ENCODE measurements around the gene WDHD1.
"Not testable (repeated sequence)": the region's sequence is repeated elsewhere in the genome, so short reads cannot be mapped to it uniquely, and the experiment has no call there.

WDHD1 gene

GRCh38 chr14:54953609-54954008 lies 73.3 kb downstream of the WDHD1 start:
- peaks cover 26 to 46% of the 10 kb centered on the region in 2 donors for H3K36me3 Mint-ChIP-seq

GRCh38 chr14:54952803-54953202 lies 74.1 kb downstream of the WDHD1 start:
- H3K27ac Mint-ChIP-seq; H3K4me3 Mint-ChIP-seq; DNase-seq; H3K27me3 Mint-ChIP-seq; H3K4me1 Mint-ChIP-seq; ATAC-seq (replicated peaks); H3K9me3 Mint-ChIP-seq: not testable (repeated sequence)
- peaks cover 25 to 44% of the 10 kb centered on the region in 2 donors for H3K36me3 Mint-ChIP-seq

More at GRCh38 chr14:54953609-54954008, 73.3 kb downstream of the WDHD1 start:
- DNase-seq; ATAC-seq (replicated peaks); H3K27me3 Mint-ChIP-seq; H3K9me3 Mint-ChIP-seq; H3K4me3 Mint-ChIP-seq; H3K27ac Mint-ChIP-seq; H3K4me1 Mint-ChIP-seq: not testable (repeated sequence)

- no peak for DNase-seq
- Mint-ChIP-seq H3K4me1 (peaks cover 3 to 18% of the 10 kb centered on the region in 2 donors), H3K9me3 (no peaks in the 10 kb centered on the region)
These were observed 79.7 kb downstream of the WDHD1 start for GRCh38 chr14:54947230-54947629.

GRCh38 chr14:54946500-54946899 lies 80.4 kb downstream of the WDHD1 start:
- peaks cover 32 to 61% of the 10 kb centered on the region in 2 donors for H3K36me3 Mint-ChIP-seq
- no peak for ATAC-seq (replicated peaks)

More at GRCh38 chr14:54947230-54947629, 79.7 kb downstream of the WDHD1 start:
- H3K27ac Mint-ChIP-seq, result no peak overlapping the region
- ATAC-seq (replicated peaks), result no peak
- H3K36me3 Mint-ChIP-seq, result peaks cover 32 to 59% of the 10 kb centered on the region in 2 donors
- no peaks in the 10 kb centered on the region for H3K27me3 Mint-ChIP-seq
- H3K4me3 Mint-ChIP-seq, result no peak overlapping the region

GRCh38 chr14:54944737-54945391 lies 82.0 kb downstream of the WDHD1 start:
- Mint-ChIP-seq H3K4me3 (no peak overlapping the region), H3K27ac (no peak overlapping the region), H3K27me3 (no peaks in the 10 kb centered on the region), H3K9me3 (no peaks in the 10 kb centered on the region), H3K4me1 (peaks cover 3 to 18% of the 10 kb centered on the region in 2 donors), H3K36me3 (peaks cover 35 to 54% of the 10 kb centered on the region in 2 donors)
- DNase-seq (no peak), ATAC-seq (replicated peaks) (no peak)

More at GRCh38 chr14:54946500-54946899, 80.4 kb downstream of the WDHD1 start:
- H3K27me3 Mint-ChIP-seq, result no peaks in the 10 kb centered on the region
- H3K4me1 Mint-ChIP-seq, result peaks cover 3 to 18% of the 10 kb centered on the region in 2 donors
- H3K4me3 Mint-ChIP-seq, result no peak overlapping the region
- no peaks in the 10 kb centered on the region for H3K9me3 Mint-ChIP-seq
- DNase-seq, result no peak
- no peak overlapping the region for H3K27ac Mint-ChIP-seq

GRCh38 chr14:54942913-54943312 lies 84.0 kb downstream of the WDHD1 start:
- H3K4me3 Mint-ChIP-seq, result no peak overlapping the region
- H3K27me3 Mint-ChIP-seq, result no peaks in the 10 kb centered on the region
- ATAC-seq (replicated peaks) (no peak), DNase-seq (no peak)
- H3K27ac Mint-ChIP-seq, result no peak overlapping the region
- H3K4me1 Mint-ChIP-seq, result peaks cover 3 to 18% of the 10 kb centered on the region in 2 donors
- H3K36me3 Mint-ChIP-seq, result peaks cover 22 to 41% of the 10 kb centered on the region in 2 donors
- H3K9me3 Mint-ChIP-seq, result no peaks in the 10 kb centered on the region

GRCh38 chr14:54936816-54937215 lies 90.1 kb downstream of the WDHD1 start:
- H3K4me1 Mint-ChIP-seq, result no peaks in the 10 kb centered on the region
- ATAC-seq (replicated peaks), result no peak

GRCh38 chr14:54935958-54936357 lies 90.9 kb downstream of the WDHD1 start:
- no peak overlapping the region for H3K4me3 Mint-ChIP-seq
- H3K9me3 Mint-ChIP-seq, result no peaks in the 10 kb centered on the region
- no peaks in the 10 kb centered on the region for H3K27me3 Mint-ChIP-seq
- ATAC-seq (replicated peaks), result no peak
- DNase-seq, result no peak
- peaks cover 0 to 11% of the 10 kb centered on the region in 2 donors for H3K36me3 Mint-ChIP-seq
- no peak overlapping the region for H3K27ac Mint-ChIP-seq
- H3K4me1 Mint-ChIP-seq, result no peaks in the 10 kb centered on the region

More at GRCh38 chr14:54936816-54937215, 90.1 kb downstream of the WDHD1 start:
- Mint-ChIP-seq H3K9me3 (no peaks in the 10 kb centered on the region), H3K36me3 (peaks cover 2 to 14% of the 10 kb centered on the region in 2 donors), H3K27me3 (no peaks in the 10 kb centered on the region), H3K27ac (no peak overlapping the region), H3K4me3 (no peak overlapping the region)
- no peak for DNase-seq

- H3K36me3 Mint-ChIP-seq, result peaks cover 0 to 11% of the 10 kb centered on the region in 2 donors
- no peaks in the 10 kb centered on the region for H3K27me3 Mint-ChIP-seq
- no peaks in the 10 kb centered on the region for H3K4me1 Mint-ChIP-seq
- H3K4me3 Mint-ChIP-seq, result no peak overlapping the region
- ATAC-seq (replicated peaks) (no peak), DNase-seq (no peak)
- H3K9me3 Mint-ChIP-seq, result no peaks in the 10 kb centered on the region
- H3K27ac Mint-ChIP-seq, result no peak overlapping the region
These were observed 91.8 kb downstream of the WDHD1 start for GRCh38 chr14:54935100-54935499.

- Mint-ChIP-seq H3K36me3 (peaks cover 0 to 9% of the 10 kb centered on the region in 2 donors), H3K27me3 (no peaks in the 10 kb centered on the region)
- ATAC-seq (replicated peaks), result no peak
These were observed 93.9 kb downstream of the WDHD1 start for GRCh38 chr14:54933006-54933405.

GRCh38 chr14:54931598-54932340 lies 95.1 kb downstream of the WDHD1 start:
- ATAC-seq (replicated peaks) (no peak), DNase-seq (no peak)
- peaks cover 0 to 8% of the 10 kb centered on the region in 2 donors for H3K36me3 Mint-ChIP-seq
- no peaks in the 10 kb centered on the region for H3K9me3 Mint-ChIP-seq
- no peaks in the 10 kb centered on the region for H3K27me3 Mint-ChIP-seq
- no peaks in the 10 kb centered on the region for H3K4me1 Mint-ChIP-seq
- no peak overlapping the region for H3K27ac Mint-ChIP-seq
- no peak overlapping the region for H3K4me3 Mint-ChIP-seq

More at GRCh38 chr14:54933006-54933405, 93.9 kb downstream of the WDHD1 start:
- Mint-ChIP-seq H3K27ac (no peak overlapping the region), H3K9me3 (no peaks in the 10 kb centered on the region), H3K4me3 (no peak overlapping the region), H3K4me1 (no peaks in the 10 kb centered on the region)
- no peak for DNase-seq

- H3K9me3 Mint-ChIP-seq, result no peaks in the 10 kb centered on the region
- H3K27me3 Mint-ChIP-seq, result peaks cover 1 to 2% of the 10 kb centered on the region in 2 donors
- H3K27ac Mint-ChIP-seq, result no peak overlapping the region
- ATAC-seq (replicated peaks) (no peak), DNase-seq (no peak)
- H3K4me3 Mint-ChIP-seq, result no peak overlapping the region
- H3K36me3 Mint-ChIP-seq, result peaks cover under 1 to 2% of the 10 kb centered on the region in 2 donors
- H3K4me1 Mint-ChIP-seq, result no peaks in the 10 kb centered on the region
These were observed 95.8 kb downstream of the WDHD1 start for GRCh38 chr14:54931101-54931500.

GRCh38 chr14:54929556-54929955 lies 97.3 kb downstream of the WDHD1 start:
- no peak for DNase-seq

GRCh38 chr14:54928216-54928615 lies 98.7 kb downstream of the WDHD1 start:
- Mint-ChIP-seq H3K36me3 (peaks cover 0 to 2% of the 10 kb centered on the region in 2 donors), H3K9me3 (no peaks in the 10 kb centered on the region), H3K27me3 (peaks cover 3 to 4% of the 10 kb centered on the region in 2 donors), H3K4me3 (no peak overlapping the region), H3K4me1 (no peaks in the 10 kb centered on the region), H3K27ac (no peak overlapping the region)
- no peak for DNase-seq
- ATAC-seq (replicated peaks), result no peak

More at GRCh38 chr14:54929556-54929955, 97.3 kb downstream of the WDHD1 start:
- Mint-ChIP-seq H3K27me3 (peaks cover 3 to 4% of the 10 kb centered on the region in 2 donors), H3K4me3 (no peak overlapping the region), H3K36me3 (peaks cover 0 to 2% of the 10 kb centered on the region in 2 donors), H3K9me3 (no peaks in the 10 kb centered on the region), H3K27ac (no peak overlapping the region), H3K4me1 (no peaks in the 10 kb centered on the region)
- ATAC-seq (replicated peaks), result no peak

- no peaks in the 10 kb centered on the region for H3K4me1 Mint-ChIP-seq
- no peak for ATAC-seq (replicated peaks)
- no peaks in the 10 kb centered on the region for H3K9me3 Mint-ChIP-seq
- H3K4me3 Mint-ChIP-seq, result no peak overlapping the region
- H3K27ac Mint-ChIP-seq, result no peak overlapping the region
- peaks cover 3 to 4% of the 10 kb centered on the region in 2 donors for H3K27me3 Mint-ChIP-seq
- no peak for DNase-seq
- H3K36me3 Mint-ChIP-seq, result peaks cover 0 to 2% of the 10 kb centered on the region in 2 donors
These were observed 99.3 kb downstream of the WDHD1 start for GRCh38 chr14:54927551-54927950.

Data from stimulated activated naive B cell treated with anti-CD40 and anti-IgM and Interleukin-4, amounts not matched to agents 10 μg/mL and 1 μg/mL and 100 μg/mL, for 72 hours (primary cell).